Measurements from ENCODE around the gene TALDO1. TPM values are rescaled to one million over a fixed set of nuclear protein-coding genes. Genes with fewer than 3 reads are reported as not detected.

TALDO1 gene
- total RNA-seq, 4 donors from 2014 or later, result 237 to 459 (median 293) TPM

- TF ChIP-seq CTCF (IDR thresholded peaks at IDR 0.05; ENCODE audit: low read depth), result no peak
These were observed 16.5 kb downstream of the TALDO1 start for GRCh38 chr11:763549-764321.

- no peak for TF ChIP-seq CTCF (IDR thresholded peaks at IDR 0.05; ENCODE audit: low read depth)
These were observed 17.2 kb downstream of the TALDO1 start for GRCh38 chr11:764322-765024.

GRCh38 chr11:765025-765801 lies 17.9 kb downstream of the TALDO1 start:
- no peak for TF ChIP-seq CTCF (IDR thresholded peaks at IDR 0.05; ENCODE audit: low read depth)

- no peak for TF ChIP-seq CTCF (IDR thresholded peaks at IDR 0.05; ENCODE audit: low read depth)
These were observed 18.5 kb downstream of the TALDO1 start for GRCh38 chr11:765802-766091.

- TF ChIP-seq CTCF (IDR thresholded peaks at IDR 0.05; ENCODE audit: low read depth), result no peak
These were observed 19.1 kb downstream of the TALDO1 start for GRCh38 chr11:766106-766935.

GRCh38 chr11:766936-767210 lies 19.6 kb downstream of the TALDO1 start:
- TF ChIP-seq CTCF (IDR thresholded peaks at IDR 0.05; ENCODE audit: low read depth), result no peak
